ENCODE data around the gene ELL3.
"Not testable (repeated sequence)": the region's sequence is repeated elsewhere in the genome, so short reads cannot be mapped to it uniquely, and the experiment has no call there.

The ELL3 gene

DNA sequence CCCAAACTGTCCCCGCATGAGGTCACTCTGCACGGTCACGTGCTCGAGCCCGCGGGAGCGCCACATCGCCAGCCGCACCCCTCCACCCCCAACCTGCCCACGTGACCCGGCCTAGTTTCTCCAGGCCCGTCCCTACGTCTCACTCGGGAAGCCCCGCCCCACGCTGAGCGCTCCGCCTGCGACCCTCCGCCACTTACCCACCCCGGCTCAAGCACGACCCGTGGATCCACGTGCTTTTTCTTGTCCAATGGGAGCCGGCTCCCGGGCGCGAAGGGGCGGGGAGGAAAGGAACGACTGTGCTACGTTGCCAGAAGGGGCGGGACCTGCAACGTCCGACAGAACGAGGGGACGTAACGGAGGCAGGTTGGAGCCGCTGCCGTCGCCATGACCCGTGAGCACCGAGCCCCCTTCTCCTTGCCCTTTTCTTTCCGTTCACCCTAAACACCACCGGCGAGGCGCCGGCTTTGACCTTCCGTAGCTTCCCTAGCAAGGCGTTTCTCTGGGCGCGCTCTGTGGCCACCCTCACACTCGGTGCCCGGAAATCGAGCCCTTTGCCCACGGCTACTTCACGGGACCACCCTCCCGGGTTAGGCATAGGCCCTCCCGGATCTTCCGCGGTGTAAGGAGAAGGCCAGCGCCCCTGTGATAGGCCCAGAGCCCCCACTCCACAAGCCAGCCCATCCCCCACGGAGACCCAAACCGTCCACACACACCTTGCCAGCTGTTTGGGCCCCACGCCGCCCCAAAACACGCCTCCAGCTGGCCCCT is 15.4 kb upstream of the ELL3 start, which contains the start of gene SERF2:
SERF2 (plus strand) TSS at position 328 of the 768 bp plus-strand sequence; CDS start at position 385, 57 bp downstream.
- peak; percentile 86 to 96 for DNase-seq

- DNase-seq = no peak
Observed at GRCh38 chr15:43789409-43789808, 12.6 kb upstream of the ELL3 start.

- DNase-seq = no peak
Observed at GRCh38 chr15:43779016-43779415, 2.2 kb upstream of the ELL3 start.

- DNase-seq = peak; percentile 19 to 88
Observed at GRCh38 chr15:43777267-43777914, 625 bp upstream of the ELL3 start.

DNA sequence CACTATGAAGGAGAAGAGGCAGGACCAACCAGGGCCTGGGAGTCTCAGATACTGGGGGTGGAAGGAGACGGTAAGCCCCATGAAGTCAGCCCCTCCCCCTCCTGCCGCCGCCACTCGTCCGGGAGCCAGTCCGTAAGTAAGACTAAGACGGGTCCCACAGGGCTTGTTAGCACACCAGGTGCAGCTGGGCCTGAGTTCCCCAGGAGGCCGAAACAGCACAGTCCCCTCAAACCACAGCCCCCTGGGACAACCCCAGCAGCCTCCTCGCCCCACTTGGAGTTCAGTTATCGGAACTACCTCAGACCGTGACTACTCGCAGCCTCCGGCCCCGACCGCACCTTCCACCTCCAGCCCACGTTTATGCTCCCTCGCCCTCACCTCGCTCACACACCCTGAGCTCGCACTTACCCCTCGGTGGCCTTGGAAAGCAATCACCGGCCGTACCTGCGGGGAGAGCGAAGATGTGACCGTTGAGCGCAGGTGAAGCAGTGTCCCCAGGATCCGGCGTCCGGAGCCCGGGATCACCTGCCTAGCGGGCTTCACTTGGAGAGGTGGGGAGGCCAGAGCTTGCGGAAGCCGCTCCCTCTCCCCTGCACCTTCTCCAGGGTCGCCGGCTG is 557 bp downstream of the ELL3 start:
- DNase-seq = peak in 1 of 2 experiments; percentile 57

DNA sequence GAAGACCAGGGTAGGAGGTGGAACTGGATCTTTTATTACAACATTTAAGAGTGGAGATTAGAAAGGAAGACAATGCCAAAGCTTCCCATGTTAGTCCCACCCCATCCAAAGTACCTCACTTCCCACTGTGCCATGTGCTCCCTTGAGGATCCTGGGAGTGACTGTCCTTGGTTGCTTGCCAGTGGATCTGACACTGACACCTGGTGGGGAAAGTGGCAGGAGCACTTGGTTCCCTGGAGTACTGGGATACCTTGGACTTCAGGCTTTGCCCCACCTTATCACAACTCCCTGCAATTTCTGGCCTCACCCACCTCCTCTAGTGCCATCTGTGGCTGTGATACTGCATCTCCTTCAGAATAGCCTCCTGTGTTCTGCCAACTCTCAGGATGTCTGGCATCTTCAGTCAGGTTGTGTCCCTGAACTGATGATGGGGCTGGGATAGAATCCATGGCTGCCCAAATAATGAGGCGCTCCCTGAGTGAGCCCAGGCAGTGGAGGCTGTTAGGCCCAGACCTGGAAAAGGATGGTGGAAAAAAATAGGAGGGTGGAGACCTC is 1.3 kb downstream of the ELL3 start:
- DNase-seq = peak; percentile 33 to 38

DNA sequence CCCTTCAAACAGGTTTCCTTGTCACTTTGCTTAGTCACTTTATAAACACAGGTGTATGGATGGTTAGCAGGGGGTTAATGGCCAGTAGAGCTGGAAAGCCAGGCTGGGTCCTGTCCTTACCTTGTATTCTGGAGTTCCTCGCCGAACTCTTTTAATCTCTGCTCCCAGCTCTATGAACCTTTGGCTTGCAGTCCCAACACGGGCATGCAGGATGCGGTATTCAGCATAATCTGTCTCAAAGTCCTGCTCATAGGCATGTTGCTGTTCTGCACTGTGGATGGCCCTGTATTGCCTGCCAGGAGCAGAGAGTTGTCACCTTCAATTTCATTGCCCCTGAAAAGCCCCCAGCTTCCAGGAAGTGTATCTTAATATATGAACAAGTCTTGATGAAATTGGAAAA is 2.7 kb downstream of the ELL3 start:
- no peak for DNase-seq

DNA sequence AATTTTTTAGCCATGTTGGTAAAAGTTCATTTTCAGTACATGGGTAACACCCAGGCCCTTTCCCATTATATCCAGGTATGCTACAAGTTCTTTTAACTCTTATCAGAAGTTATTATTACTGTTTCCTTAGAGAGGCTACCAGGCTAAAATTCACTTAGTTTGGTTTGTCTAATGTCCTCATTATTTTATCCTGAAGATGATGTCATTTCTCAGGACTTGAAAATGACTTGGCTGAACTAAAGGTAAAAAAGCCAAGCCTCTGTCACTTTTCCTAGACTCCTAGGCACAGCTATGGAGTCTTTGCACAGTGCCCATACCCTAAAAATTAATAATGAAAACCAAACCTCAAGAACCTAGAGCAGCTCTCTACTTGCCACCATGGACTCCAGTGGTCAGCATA is 4.1 kb downstream of the ELL3 start:
- DNase-seq = no peak

GRCh38 chr15:43771816-43772215 is 5.0 kb downstream of the ELL3 start:
- DNase-seq = no peak

GRCh38 chr15:43769584-43770228 is 7.1 kb downstream of the ELL3 start:
- DNase-seq = no peak

- no peak for DNase-seq
Observed at GRCh38 chr15:43763819-43764446, 12.8 kb downstream of the ELL3 start.

DNA sequence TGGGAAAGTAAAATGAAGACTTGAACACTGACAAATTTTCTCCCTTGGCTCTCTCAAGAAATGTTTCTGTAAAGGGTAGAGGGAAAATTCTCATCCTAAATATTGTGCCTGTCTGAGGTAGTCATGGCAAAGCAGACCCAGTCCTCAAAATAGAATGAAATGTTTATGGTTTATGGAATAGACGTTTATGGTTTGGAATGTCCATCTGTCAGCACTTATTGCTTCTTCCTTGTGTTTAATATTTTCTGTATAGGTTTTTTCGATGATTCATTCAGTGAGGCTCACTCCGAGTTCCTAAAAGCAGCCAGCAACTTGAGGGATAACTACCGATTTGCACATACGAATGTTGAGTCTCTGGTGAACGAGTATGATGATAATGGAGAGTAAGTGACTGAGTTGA is 13.9 kb downstream of the ELL3 start:
- DNase-seq = no peak

DNA sequence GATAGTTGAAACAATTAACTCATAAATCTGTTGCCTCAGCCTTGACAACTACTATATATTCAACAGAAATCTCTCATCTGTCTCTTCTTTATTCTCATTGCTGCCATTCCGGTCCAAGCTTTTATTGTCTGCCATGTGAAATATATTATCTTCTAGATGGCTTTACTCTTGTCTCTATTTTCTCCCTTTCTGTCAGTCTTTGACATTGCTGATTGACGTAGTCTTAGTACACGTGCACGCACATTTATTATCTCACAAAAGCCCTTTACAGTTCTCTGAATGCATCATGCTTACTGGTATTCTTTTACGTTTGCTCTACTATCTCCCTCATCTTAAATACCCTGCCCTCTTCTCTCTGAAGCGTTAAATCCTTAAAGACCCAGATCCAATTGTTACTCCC is 24.9 kb downstream of the ELL3 start:
- no peak for DNase-seq

- DNase-seq = no peak
Observed at GRCh38 chr15:43749690-43750345, 26.9 kb downstream of the ELL3 start.

- no peak for DNase-seq
Observed at GRCh38 chr15:43748376-43748775, 28.4 kb downstream of the ELL3 start.

DNA sequence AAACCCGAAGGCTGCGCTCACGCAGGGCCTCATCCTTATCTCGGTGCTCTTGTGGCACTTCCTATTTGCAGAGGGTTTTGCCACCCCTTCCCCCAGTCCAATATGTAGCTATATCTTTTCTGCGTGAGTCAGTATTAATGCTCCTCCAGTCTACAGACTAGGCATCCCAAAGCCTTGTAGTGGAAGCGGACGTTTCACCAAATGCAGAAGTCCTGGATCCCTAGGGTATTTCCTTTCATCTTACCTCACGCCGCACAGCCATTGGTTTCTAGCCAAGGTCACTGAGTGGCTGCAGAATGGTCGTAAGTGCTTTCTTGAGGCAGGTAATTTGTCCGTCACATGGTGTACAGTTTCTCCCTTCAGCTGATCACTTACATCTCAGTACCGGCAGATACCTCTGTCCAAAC is 29.9 kb downstream of the ELL3 start:
- DNase-seq = not testable (repeated sequence)

DNA sequence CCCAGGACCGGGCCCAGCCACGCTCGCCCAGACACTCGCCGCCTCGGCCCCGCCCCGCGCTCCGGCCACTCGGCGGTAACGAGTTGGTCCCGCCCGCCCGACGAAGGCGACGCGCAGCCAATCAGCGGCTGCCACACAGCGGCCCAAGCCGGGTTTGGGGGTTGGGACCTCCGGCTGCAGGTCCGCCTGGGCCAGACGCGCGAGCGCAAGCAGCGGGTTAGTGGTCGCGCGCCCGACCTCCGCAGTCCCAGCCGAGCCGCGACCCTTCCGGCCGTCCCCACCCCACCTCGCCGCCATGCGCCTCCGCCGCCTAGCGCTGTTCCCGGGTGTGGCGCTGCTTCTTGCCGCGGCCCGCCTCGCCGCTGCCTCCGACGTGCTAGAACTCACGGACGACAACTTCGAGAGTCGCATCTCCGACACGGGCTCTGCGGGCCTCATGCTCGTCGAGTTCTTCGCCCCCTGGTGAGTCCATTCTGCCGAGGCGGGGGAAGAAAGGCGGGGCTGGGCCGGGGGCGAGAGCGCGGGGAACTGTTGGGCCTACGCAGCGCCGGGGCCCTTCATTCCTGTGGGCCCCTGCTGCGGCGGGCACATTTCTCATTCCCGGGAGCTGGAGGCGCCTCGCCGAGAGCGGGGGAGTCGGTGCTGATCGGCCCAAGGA is 30.4 kb downstream of the ELL3 start, which contains the start of gene PDIA3:
PDIA3 (plus strand) TSS at position 194 of the 658 bp plus-strand sequence; CDS start at position 296, 102 bp downstream.
- peak; percentile 8 to 44 for DNase-seq

GRCh38 chr15:43735416-43735815 is 41.4 kb downstream of the ELL3 start:
- DNase-seq = no peak

DNA sequence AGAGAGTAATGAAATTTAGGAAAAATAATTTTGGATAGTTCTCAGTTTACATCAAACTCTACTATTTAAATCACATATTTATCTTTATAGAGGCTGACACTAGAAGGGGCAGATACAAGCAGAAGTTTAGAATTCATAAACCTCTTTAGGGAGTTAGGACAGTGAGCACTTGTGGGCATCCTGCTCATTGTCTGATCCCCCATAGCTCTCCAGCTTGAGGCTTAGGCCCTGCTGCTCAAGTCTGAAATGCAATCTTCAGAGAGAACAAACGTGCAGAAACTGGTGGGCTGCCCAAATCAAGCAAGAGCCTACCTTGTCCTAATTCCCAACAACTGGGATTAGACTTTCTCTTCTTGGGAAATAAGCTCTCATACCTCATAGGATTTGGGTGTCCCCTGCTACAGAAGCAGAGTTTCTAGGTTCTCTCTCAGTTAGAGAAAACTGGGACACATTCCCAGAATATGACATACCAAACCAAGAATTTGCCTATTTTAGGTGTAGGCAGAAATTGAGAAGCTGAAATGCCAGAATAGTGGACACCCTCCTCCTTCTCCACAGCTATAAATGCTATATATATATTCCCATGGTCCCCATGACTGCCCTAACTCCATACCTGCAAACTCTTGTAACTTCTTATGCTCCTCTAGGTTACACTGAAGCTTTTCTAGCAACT is 48.6 kb downstream of the ELL3 start:
- DNase-seq = not testable (repeated sequence)

- DNase-seq = not testable (repeated sequence)
Observed at GRCh38 chr15:43726306-43726705, 50.5 kb downstream of the ELL3 start.

GRCh38 chr15:43723151-43723550 is 53.6 kb downstream of the ELL3 start:
- DNase-seq = no peak
